GM19467 (cell line): ENCODE measurements around the gene PDZRN3.

Experiments
- ATAC-seq: cut with Tn5 transposase; IDR thresholded peaks from one replicate; pipeline ENCODE4 v1.9.1; 2021; ENCODE audit warnings: mild to moderate bottlenecking, moderate library complexity; ENCODE audit not compliant: unreplicated experiment

PDZRN3 gene

DNA sequence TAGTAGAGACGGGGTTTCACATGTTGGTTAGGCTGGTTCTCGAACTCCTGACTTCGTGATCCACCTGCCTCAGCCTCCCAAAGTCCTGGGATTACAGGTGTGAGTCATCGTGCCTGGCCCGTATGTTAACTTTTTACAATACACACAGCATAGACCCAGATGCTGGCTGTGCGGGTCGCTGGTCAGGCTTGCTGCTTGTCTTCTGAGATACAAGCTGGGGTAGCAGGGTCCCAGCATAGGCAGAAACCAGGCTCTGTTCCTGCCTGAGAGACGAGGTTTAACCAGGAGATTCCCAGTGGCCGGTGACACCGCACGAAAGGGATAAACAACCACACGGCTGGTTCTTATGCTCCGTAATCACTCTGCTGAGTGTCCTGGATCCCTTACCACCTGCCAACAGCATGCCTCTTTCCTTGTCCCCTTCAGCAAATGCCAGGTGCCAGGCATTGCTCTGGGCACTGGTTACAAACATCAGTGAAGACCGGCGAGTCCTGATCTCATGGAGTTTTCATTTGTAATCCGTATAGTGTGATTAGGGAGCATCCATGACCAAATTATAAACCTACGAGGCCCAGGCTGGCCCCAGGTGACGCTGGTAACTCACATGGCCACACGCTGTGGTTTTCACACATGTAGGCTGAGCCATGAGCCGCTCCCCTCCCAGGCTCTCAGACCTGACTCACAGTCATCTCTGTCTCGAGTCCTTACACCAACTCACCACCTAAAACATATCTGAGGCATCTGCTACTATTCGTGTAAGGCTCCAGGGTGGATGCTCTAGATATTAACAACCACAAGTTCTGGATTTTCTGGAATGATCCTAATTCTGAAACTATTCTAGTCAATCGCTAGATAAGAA is 125.7 kb downstream of the PDZRN3 start:
- no peak for ATAC-seq

DNA sequence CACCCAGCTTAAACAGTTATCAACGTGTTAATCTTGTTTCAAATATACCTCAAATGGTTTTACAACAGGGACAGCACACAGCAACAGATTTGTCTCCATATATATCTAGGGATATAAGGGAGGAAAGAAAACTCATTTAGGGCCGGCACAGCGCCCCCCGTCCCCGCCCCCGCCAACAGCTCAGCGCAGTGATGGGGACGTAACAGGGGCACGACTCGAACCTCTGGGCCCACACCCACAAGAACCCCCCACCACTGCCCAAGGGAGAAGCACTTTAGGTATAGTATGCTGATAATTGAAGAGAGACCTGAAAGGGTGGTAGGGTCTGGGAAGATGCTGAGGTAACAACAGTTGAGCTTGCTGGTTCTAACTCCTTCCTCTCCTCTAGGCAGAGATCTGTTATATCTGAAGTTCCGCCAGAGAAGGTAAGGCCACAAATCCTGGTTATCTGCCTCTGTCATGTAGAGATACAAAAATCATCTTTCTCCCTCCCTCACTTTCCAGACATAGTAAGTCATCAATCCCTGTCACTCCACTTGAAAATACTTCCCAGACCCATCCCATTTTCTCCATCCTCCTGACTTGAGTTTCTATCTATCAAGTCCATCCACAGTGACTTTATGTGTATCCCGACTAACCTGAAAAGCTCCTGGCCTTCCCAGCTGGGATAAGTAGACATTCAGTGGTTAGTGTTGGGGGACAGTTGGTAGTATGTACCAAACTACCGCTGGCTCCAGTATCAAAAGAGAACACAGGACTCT is 126.9 kb downstream of the PDZRN3 start:
- no peak for ATAC-seq

DNA sequence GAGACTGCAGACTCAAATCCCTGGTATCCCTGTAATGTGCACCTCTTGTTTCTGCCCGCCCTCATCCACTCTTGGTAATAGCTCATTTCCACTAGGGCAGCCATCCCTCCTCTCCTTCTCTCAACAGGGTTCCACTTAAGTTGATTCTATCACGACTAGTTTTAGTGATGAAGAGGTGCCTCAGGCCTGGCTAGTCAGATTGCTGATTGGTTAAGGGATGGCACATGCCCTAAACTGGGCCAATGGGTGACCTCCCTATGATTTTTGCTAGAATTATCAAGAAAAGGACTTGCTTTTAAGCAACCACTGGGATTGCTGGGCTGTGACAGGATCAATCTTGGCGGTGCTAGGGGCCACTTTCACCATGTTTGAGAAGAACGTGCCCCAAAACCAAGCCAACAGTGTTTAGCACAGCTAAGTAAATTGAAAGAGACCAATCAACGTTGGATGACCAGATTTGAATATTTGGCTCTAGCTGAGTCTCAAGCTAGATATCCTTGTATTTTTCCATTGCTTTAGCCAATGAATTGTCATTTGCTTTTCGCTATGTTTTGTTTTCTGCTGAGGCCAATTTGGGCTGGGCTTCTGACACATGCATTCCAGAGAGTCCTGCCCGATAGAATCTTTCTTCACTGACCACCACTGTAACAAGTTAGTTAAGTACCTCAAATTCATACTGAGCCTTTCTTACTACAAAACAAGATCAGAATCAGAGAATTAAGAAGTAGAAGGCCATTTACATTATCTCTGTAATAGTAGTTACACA is 131.0 kb downstream of the PDZRN3 start:
- no peak for ATAC-seq

DNA sequence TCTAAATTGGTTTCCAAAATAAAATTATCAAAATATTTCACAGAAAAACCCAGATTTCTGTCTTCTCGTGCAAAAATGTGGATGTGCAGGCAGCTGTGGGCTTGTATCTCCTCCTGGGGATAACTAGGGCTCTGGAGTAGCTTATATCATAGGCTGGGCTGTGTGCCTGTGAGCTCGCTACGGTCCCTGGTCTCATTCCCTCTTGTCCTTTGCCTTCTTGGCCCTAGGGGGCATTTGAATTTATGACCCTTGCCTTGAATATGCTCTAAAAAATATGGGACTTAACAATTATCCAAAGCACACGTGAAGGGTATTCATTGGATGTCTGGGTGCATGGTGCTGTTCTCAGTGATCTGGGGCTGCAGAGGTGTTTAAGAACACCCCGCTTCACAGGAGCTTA is 132.6 kb downstream of the PDZRN3 start:
- ATAC-seq: no peak

DNA sequence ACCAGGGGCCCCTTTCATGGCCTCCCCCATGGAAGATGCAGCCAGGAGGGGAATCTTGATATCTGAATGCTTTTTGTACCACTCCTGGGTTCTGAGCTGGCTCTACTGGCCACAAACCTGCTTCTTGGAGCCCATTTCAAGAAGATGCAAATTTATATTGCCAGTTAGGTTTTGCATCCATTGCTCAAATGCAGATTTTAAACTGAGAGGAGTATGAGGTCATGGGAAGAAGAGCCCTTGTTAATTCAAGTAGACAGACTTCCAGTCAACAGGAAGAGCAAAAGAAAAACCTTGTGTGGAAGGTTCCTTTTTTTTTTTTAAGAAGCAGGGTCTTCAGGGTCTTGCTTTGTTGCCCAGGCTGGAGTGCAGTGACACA is 133.5 kb downstream of the PDZRN3 start:
- ATAC-seq: no peak

DNA sequence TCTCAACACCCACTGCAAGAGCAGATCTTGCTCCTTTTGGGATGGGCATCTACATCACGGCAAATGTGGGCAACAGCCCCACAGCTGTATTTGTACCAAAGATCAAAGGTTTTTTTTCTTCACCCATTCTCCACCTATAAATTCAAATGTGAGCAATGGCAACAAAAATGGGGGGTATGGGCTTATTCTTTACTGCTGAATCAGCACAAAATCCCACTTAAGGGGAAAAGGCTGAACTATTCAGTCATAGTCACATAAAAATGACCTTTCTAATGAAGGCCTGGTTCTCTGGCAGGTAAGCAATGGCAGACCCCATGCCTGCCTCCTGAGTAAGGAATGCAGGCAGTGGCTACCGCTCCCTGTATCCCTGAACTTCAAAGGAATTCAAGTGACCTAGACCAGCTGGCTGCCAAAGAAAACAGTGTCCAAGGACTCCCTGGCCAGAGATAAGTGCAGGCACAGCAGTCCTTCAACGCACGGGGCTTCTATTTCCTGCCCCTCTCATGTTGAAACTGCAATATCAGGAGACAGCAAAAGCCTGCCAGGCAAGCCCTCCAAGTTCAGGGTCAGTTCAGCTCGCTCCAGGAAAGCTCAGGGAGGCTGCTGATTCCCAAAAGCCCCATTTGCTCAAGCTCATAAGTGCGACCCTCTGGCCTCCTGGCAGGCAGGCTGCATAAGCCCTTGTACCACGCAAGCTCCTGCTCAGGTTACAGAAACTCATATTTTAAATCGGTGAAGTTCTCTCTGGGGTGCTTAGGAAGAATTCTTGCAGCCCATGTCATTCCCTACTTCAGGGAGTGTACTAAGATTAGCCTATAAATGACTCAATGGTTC is 134.1 kb downstream of the PDZRN3 start:
- no peak for ATAC-seq

DNA sequence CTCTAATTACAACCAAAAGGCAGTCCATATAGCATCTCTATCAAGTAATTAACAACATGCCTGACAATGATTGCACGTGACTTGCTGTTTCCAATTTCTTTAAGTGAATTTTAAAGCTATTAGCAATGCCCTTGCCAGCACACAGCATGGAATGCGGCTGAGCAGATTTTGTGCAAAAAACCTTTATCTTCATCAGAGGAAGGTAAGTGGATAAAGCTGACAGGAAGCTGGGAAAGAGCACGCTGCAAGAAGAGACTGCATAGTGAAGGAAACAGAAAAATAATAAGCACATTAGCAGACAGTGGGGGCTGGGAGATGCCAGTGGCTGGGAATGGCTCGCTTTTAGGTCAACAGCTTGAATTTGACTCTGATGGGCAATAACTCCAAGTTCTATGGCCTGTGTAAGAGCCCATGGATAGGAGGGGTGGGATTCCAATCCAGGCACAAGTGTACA is 138.8 kb downstream of the PDZRN3 start:
- no peak for ATAC-seq

DNA sequence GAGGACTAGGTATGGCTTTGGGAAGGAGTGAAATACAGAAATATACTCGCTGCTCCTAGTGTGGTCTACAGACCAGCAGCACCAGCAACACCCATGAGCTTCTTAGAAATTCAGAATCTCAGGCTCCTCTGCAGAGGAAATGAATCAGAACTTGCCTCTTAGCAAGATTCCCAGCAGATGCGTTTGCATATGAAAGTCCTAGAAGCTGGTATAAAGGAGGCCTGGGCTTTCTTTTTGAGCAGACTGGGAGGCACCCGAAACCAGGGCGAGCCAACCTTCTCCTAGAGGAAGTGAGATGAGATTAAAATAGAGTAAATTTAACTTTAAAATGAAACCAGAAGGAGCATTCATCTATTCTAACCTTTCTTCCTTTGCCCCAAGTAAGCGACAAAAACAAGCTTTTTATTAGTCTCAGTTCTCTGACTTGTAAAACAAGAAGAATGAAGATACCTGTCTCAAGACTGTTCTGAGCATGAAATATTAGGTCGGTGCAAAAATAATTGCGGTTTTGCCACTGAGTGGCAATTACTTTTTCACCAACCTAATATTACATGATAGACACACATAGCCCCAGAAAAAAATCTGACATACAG is 140.0 kb downstream of the PDZRN3 start:
- peak; percentile 79 for ATAC-seq

DNA sequence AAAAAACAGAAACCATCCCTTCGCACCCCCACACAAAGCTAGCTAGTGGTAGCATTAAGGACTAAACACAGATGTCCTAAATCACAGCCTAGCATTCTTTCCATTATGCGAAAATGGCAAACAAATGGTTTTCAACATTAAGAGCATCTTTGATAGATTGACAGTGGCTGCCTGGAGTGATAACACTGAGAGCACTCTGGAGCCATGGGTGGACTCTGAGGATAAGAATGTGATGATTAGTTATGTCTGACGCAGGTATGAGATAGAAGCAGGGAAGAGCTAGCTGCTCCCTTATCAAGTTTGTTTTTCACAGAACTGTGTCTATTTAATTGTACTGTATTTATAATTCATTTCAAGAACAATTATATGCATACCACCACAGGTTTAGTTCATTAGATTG is 142.9 kb downstream of the PDZRN3 start:
- ATAC-seq: no peak

DNA sequence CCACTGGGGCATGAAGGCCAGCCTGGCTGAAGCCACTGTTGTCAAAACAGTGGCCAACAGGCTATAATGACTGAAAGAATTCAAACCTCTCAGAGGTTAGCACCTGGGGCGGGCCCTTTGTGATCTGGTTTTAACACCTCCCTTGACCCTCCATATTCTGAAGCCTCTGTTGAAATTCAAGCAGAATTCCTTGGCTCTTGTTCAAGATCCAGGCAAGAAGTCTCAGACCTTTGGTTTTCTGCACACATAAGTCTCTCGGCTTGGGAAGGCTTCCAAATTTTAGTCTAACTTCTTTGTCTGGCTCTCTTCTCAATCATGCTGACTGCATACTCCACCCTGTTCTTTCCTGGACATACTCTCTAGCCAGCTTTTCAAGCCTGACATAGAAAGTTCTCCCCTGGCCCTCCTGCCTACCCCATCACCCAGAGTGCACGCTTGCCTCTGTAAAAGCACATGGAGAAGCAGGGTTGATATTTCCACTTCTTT is 144.5 kb downstream of the PDZRN3 start:
- ATAC-seq: no peak

DNA sequence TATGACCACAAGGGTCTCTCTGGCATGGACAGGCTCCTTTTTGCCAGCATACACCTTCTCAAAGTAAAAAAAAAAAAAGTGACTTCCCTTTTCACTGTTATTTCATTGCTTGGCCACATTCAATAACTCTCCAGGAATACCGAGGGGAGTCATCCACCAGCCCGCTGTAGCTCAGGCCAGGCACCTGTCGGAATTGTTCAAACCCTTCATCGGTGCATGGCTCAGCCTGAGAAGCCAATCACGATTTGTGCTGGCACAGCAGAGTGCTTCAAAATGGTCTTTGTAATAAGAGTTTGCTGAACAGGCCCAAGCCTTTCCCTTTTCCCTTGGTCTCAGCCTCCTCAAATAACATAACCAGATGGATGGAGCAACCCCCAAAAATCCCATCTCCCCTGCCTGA is 145.4 kb downstream of the PDZRN3 start:
- no peak for ATAC-seq

DNA sequence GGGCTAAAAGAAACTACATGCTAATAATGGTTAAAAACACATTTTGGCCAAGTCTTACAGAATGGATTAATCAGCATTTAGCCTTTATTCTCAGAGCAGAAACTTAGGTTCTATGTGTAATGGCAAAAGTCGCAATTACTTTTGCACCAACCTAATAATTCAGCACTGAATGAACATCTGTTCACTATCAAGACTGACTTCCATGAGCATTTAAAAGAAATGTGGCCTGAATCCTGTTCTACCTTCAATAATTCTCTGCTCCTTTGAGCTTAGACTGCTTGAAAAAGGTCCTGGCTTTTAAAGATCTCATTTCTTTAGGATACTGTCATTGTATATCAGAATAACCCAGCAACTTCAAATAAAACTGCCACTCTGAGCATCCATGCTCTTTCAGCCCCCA is 145.9 kb downstream of the PDZRN3 start:
- no peak for ATAC-seq

DNA sequence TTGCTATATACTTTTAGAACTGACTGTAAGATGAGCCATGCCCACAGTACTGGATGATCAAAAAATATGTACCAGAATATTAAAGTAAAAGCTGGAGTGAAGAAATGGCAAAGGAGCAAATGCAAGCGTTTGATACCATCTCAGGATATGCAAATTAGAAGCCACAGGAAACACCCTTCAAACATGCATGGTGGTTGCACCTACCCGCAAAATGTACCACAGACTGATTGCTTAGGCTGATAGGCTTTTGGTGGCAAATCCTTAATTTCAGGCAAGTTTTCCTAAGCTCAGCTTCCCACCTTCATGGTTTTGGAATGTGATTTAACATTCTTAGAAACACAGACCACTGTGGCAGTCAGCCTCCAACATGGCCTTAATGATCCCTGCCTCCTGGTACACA is 149.0 kb downstream of the PDZRN3 start:
- no peak for ATAC-seq

DNA sequence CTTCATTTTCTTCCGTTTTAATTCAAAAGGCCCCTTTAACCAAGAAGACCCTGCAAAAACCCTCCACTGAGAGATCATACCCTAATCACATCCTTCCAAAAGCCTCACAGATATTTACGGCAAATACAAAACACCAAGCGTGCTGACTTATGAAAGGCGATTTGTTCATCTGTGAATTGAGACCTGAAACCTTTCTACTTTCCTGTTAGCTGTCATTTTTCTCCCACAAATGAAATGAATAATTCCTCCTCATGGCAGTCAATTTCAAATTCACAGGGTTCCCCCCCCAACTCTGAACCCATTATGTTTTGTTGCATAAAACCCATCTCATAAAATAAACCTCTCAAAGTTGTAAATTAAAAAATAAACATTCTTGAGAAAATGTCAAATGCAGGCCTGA is 149.6 kb downstream of the PDZRN3 start:
- no peak for ATAC-seq

DNA sequence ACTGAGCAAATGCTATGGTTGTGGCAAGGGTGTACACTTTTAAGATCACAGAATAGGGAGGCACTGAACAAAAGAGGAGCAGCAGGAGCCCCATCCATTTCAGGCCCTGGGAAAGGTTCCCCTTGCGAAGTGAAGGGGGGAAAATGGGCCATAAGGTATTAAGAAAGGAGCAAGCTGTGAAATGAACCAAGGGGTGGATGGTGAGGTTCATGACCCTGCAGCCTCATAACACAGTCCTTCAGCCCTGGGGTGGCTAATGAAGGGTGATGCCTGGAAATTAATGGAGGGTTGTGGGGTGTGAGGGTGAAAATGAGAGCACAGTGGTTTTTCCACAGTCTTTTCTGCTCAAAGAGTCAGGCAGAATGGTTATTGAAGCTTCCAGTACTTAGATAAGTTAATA is 150.1 kb downstream of the PDZRN3 start:
- ATAC-seq: no peak

DNA sequence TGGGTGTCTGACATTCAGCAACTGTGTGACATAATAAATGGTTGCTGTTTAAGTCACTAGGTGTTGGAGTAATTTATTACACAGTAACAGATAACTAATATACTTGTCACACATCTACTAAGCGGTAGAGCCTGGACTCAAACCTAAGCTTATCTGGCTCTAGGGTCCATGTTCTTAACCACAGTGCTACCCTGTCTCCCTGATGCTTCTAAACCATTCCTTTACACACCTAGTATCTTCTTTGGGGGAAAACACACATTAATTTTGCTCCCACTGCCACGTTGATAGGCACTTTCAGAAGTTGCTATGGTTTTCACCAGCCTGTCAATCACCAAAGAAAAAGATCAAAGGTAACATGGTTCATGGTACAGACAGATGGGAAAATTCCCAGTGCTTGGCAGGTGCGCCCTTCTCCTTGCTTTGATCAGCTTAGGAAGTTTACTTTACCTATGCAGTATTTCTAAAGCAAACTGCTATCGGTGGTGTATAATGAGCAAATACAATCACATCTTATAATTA is 150.8 kb downstream of the PDZRN3 start:
- ATAC-seq: no peak

DNA sequence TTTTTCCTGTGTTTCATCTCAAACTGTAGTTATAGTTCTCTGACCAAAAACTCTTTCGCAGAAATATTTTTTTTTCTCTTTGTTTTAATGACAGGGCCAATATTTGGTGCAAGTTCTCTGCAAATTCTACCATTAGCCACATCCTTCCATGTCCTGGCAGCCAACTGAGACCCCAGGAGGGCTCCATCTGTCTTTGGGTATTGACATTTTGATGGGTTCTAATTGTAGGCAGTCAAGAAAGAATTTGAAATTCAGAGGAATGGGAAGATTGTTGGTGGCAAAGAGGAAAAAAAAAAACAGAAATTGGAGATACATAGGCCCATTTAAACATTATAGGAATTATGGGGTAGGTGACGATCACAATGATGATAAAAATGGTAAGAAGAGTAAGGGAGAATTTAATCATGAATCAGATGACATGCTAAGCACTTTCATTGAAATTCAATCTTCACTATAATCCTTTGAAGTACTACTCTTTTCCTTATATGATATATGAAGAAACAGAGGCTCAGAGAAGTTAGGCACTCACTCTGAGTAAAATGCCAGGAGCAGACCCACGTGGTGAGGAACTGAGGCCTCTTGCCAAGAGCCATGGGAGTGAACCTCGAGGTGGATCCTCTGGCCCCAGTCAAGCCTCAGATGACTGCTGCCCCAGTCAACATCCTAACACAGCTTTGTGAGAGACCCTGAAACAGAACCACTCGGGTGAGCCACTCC is 151.4 kb downstream of the PDZRN3 start:
- no peak for ATAC-seq

DNA sequence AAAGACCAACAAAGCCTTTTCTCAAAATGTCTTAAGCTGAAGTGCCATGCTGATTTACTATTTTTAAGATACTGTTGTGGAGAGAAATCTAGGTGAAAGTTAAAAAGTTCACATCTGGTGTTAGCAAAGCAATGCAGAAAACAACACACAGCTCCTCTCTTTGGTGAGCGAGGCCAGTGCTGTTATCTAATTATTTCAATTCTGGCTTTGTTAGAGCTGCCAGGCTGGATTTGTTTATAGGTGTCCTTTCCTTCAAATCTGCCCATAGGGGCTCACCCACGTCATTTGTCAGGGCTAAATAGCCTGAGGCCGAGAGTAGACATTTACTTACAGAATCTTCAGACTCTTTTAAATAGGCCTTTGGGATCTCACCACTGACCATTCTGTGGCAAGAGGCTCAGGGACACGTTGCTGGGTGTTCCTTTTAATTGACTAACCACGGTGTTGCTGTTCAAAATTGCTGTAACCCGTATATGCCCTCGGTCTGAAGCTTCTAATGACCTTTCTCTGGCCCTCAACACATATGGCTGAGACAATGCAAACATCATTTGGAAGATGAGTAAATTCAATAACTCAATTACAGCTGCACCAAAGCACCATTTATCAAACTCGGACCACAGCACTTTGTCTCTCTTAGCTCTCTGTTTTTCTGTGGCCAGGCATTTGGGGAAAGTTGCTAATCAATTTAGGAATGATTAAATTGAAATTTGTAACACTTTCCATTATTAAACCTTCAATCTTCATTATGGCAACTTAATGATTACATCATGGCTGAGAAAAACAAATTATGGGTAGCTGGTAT is 152.6 kb downstream of the PDZRN3 start:
- ATAC-seq: no peak
